ENCODE measurements around the gene GPR37. TPM values are rescaled to one million over a fixed set of nuclear protein-coding genes. Genes with fewer than 3 reads are reported as not detected.

GPR37 gene
- total RNA-seq, 1 donor from 2014 or later = 0.21 TPM

GRCh38 chr7:124737760-124738300 lies 27.8 kb downstream of the GPR37 start:
- no peaks in the 10 kb centered on the region for H3K36me3 ChIP-seq
- no peaks in the 10 kb centered on the region for H3K4me1 ChIP-seq
- H3K27me3 Mint-ChIP-seq (ENCODE audit: insufficient read depth, low read depth) = no peaks in the 10 kb centered on the region
- H3K4me1 Mint-ChIP-seq = peaks cover 2% of the 10 kb centered on the region
- H3K4me3 ChIP-seq = no peak overlapping the region
- H2AFZ ChIP-seq (replicated peaks) = no peak overlapping the region
- no peak overlapping the region for H3K4me2 ChIP-seq
- no peak for DNase-seq (ENCODE audit: low spot score)
- H3K9ac ChIP-seq = no peak overlapping the region
- H3K9me3 Mint-ChIP-seq = no peaks in the 10 kb centered on the region
- no peak overlapping the region for H3K27ac ChIP-seq
- H3K4me3 Mint-ChIP-seq = no peak overlapping the region
- no peaks in the 10 kb centered on the region for H3K27me3 ChIP-seq
- no peaks in the 10 kb centered on the region for H3K9me3 ChIP-seq (ENCODE audit: low read depth)
- no peaks in the 10 kb centered on the region for H4K20me1 ChIP-seq (ENCODE audit: low read depth)
- no peaks in the 10 kb centered on the region for H3K79me2 ChIP-seq (ENCODE audit: low read depth)
- TF ChIP-seq CTCF (IDR thresholded peaks at IDR 0.05) (no peak), EZH2phosphoT487 (IDR thresholded peaks at IDR 0.05) (no peak), EZH2 (IDR thresholded peaks at IDR 0.05) (no peak)
- no peaks in the 10 kb centered on the region for H3F3A ChIP-seq (ENCODE audit: low read depth)
- H3K36me3 Mint-ChIP-seq = no peaks in the 10 kb centered on the region
- no peak overlapping the region for H3K27ac Mint-ChIP-seq

- H3K36me3 Mint-ChIP-seq = no peaks in the 10 kb centered on the region
- Histone ChIP-seq H3K27ac (no peak overlapping the region), H3K27me3 (no peaks in the 10 kb centered on the region), H3K4me2 (no peak overlapping the region), H3F3A (ENCODE audit: low read depth) (no peaks in the 10 kb centered on the region), H3K4me3 (no peak overlapping the region), H2AFZ (replicated peaks) (no peak overlapping the region), H3K79me2 (ENCODE audit: low read depth) (no peaks in the 10 kb centered on the region), H3K36me3 (no peaks in the 10 kb centered on the region), H4K20me1 (ENCODE audit: low read depth) (no peaks in the 10 kb centered on the region), H3K9me3 (ENCODE audit: low read depth) (no peaks in the 10 kb centered on the region), H3K9ac (no peak overlapping the region), H3K4me1 (peaks cover 19% of the 10 kb centered on the region)
- H3K9me3 Mint-ChIP-seq = no peaks in the 10 kb centered on the region
- no peaks in the 10 kb centered on the region for H3K27me3 Mint-ChIP-seq (ENCODE audit: insufficient read depth, low read depth)
- H3K4me3 Mint-ChIP-seq = no peak overlapping the region
- peaks cover 11% of the 10 kb centered on the region for H3K4me1 Mint-ChIP-seq
- DNase-seq (ENCODE audit: low spot score) = no peak
- H3K27ac Mint-ChIP-seq = no peak overlapping the region
- TF ChIP-seq EZH2 (IDR thresholded peaks at IDR 0.05) (no peak), CTCF (IDR thresholded peaks at IDR 0.05) (no peak), EZH2phosphoT487 (IDR thresholded peaks at IDR 0.05) (no peak)
Observed at GRCh38 chr7:124728610-124729009, 37.0 kb downstream of the GPR37 start.

GRCh38 chr7:124724507-124725192 lies 40.9 kb downstream of the GPR37 start:
- Histone ChIP-seq H3K4me3 (no peak overlapping the region), H3F3A (ENCODE audit: low read depth) (no peaks in the 10 kb centered on the region), H3K27ac (no peak overlapping the region), H2AFZ (replicated peaks) (no peak overlapping the region), H3K4me2 (peak overlapping the region; percentile 52), H3K79me2 (ENCODE audit: low read depth) (no peaks in the 10 kb centered on the region), H4K20me1 (ENCODE audit: low read depth) (no peaks in the 10 kb centered on the region), H3K9me3 (ENCODE audit: low read depth) (no peaks in the 10 kb centered on the region), H3K4me1 (peaks cover 19% of the 10 kb centered on the region), H3K9ac (no peak overlapping the region), H3K36me3 (no peaks in the 10 kb centered on the region), H3K27me3 (no peaks in the 10 kb centered on the region)
- Mint-ChIP-seq H3K4me3 (no peak overlapping the region), H3K9me3 (no peaks in the 10 kb centered on the region), H3K4me1 (peaks cover 11% of the 10 kb centered on the region), H3K27ac (peak overlapping the region; percentile 67), H3K36me3 (no peaks in the 10 kb centered on the region), H3K27me3 (ENCODE audit: insufficient read depth, low read depth) (no peaks in the 10 kb centered on the region)
- TF ChIP-seq CTCF (IDR thresholded peaks at IDR 0.05) (no peak), EZH2 (IDR thresholded peaks at IDR 0.05) (no peak)
- DNase-seq (ENCODE audit: low spot score) = peak; percentile 47

All from neural progenitor cell (in vitro differentiated cells).